GM12878 (cell line): ENCODE data around the gene WNT7A.

Experiments
- POLR2A ChIP-seq: IDR thresholded peaks from 2 replicates; pipeline ENCODE4 v1.6.1; 2011; ENCODE audit warnings: low read depth, mild to moderate bottlenecking, low read length
- TF ChIP-seq, protein P1 (sequence below), 3 experiments: IDR thresholded peaks in 2 of 3; conservative IDR thresholded peaks in 1 of 3; 2 replicates each; pipeline ENCODE4 v1.5.1; 2011; ENCODE audit warnings: low read depth in 3 of 3, low read length in 3 of 3, mild to moderate bottlenecking in 3 of 3, control low read depth in 2 of 3, moderate library complexity in 2 of 3, inconsistent platforms in 1 of 3, mixed read lengths in 1 of 3; ENCODE audit not compliant: control insufficient read depth in 2 of 3, insufficient read depth in 1 of 3; ENCODE audit errors: extremely low read depth in 1 of 3

DNA sequence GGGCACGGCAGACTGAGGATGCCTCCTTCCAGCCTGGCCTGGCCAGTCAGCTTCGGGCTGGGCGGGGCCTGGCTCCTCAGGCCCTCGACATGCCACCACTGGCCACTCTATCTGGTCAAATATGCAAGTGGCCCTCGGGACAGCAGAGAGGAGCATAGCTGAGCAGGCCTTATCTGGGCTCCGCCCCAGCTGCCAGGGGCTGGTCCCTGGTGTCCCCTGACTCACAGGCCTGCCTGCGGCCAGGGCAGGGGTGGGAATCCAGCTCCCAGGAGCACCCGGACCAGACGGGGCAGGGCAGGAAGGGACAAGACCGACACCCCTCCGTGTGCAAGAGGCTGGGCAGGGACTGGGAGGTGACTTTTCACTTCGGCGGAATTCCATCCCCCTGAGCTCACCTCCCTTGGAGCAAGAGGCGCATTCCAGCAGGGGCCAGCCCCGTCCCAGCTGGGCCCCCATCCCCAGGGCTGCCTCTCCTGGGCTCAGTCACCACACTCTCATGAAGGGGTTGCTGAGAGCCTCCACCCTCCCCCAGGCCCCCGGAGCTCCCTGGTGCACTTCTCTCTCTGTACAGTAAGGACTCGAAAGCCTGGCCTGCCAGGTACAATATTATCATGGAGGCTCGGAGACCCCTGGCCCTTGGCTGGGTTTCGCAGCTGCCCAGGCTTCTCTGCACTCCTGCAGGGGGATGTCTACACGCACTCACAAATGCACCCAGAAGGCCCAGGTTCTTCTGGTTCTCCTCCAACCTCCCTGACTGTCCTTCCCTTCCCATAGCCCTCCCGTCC is 29.5 kb downstream of the WNT7A start:
- TF ChIP-seq POLR2A, result no peak
- TF ChIP-seq, protein P1, sequence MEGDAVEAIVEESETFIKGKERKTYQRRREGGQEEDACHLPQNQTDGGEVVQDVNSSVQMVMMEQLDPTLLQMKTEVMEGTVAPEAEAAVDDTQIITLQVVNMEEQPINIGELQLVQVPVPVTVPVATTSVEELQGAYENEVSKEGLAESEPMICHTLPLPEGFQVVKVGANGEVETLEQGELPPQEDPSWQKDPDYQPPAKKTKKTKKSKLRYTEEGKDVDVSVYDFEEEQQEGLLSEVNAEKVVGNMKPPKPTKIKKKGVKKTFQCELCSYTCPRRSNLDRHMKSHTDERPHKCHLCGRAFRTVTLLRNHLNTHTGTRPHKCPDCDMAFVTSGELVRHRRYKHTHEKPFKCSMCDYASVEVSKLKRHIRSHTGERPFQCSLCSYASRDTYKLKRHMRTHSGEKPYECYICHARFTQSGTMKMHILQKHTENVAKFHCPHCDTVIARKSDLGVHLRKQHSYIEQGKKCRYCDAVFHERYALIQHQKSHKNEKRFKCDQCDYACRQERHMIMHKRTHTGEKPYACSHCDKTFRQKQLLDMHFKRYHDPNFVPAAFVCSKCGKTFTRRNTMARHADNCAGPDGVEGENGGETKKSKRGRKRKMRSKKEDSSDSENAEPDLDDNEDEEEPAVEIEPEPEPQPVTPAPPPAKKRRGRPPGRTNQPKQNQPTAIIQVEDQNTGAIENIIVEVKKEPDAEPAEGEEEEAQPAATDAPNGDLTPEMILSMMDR (IDR thresholded peaks at IDR 0.05 in 2 of 3, conservative IDR thresholded peaks at IDR 0.05 in 1 of 3; ENCODE audit: control insufficient read depth in 2 of 3, extremely low read depth in 1 of 3, insufficient read depth in 1 of 3, low read depth in 3 of 3, low read length in 3 of 3), result no peak
